Measurements from ENCODE around the gene AAGAB.
"Not testable (repeated sequence)": the region's sequence is repeated elsewhere in the genome, so short reads cannot be mapped to it uniquely, and the experiment has no call there.

The AAGAB gene

GRCh38 chr15:67251318-67251717 is 3.1 kb downstream of the AAGAB start:
- no peak for DNase-seq

GRCh38 chr15:67249830-67250229 is 4.6 kb downstream of the AAGAB start:
- no peak for DNase-seq

GRCh38 chr15:67248011-67248505 is 6.4 kb downstream of the AAGAB start:
- DNase-seq = no peak

GRCh38 chr15:67246606-67247005 is 7.9 kb downstream of the AAGAB start:
- DNase-seq = not testable (repeated sequence)

GRCh38 chr15:67244971-67245478 is 9.4 kb downstream of the AAGAB start:
- no peak for DNase-seq

- no peak for DNase-seq
Measured at GRCh38 chr15:67242708-67243111, 11.8 kb downstream of the AAGAB start.

GRCh38 chr15:67241132-67241855 is 13.2 kb downstream of the AAGAB start:
- no peak for DNase-seq

- no peak for DNase-seq
Measured at GRCh38 chr15:67240235-67241131, 14.0 kb downstream of the AAGAB start.

GRCh38 chr15:67232591-67232990 is 21.9 kb downstream of the AAGAB start:
- DNase-seq = no peak

- no peak for DNase-seq
Measured at GRCh38 chr15:67230504-67230903, 24.0 kb downstream of the AAGAB start.

GRCh38 chr15:67228286-67228685 is 26.2 kb downstream of the AAGAB start:
- no peak for DNase-seq

- DNase-seq = no peak
Measured at GRCh38 chr15:67227846-67228245, 26.6 kb downstream of the AAGAB start.

- no peak for DNase-seq
Measured at GRCh38 chr15:67227431-67227830, 27.0 kb downstream of the AAGAB start.

GRCh38 chr15:67225336-67225735 is 29.1 kb downstream of the AAGAB start:
- DNase-seq = no peak

GRCh38 chr15:67224889-67225288 is 29.6 kb downstream of the AAGAB start:
- no peak for DNase-seq

- DNase-seq = no peak
Measured at GRCh38 chr15:67219288-67219687, 35.2 kb downstream of the AAGAB start.

- DNase-seq = no peak
Measured at GRCh38 chr15:67218428-67218827, 36.0 kb downstream of the AAGAB start.

GRCh38 chr15:67216859-67217258 is 37.6 kb downstream of the AAGAB start:
- no peak for DNase-seq

- DNase-seq = no peak
Measured at GRCh38 chr15:67215102-67215501, 39.4 kb downstream of the AAGAB start.

- DNase-seq = no peak
Measured at GRCh38 chr15:67212684-67213367, 41.6 kb downstream of the AAGAB start.

GRCh38 chr15:67210555-67211168 is 43.8 kb downstream of the AAGAB start:
- DNase-seq = no peak

GRCh38 chr15:67208396-67208795 is 46.1 kb downstream of the AAGAB start:
- DNase-seq = no peak

All from activated CD4-positive, alpha-beta T cell treated with anti-CD3 and anti-CD28 coated beads for 1 hour (primary cell).